Astrocyte (in vitro differentiated cells and primary cell): ENCODE measurements around the gene PDF. TPM values are rescaled to one million over a fixed set of nuclear protein-coding genes. Genes with fewer than 3 reads are reported as not detected.

ENCODE experiments used
- DNase-seq: peaks from one replicate; pipeline ENCODE4 v3.0.0-alpha.2; 2010; ENCODE audit warnings: low read depth
- FAIRE-seq: peaks from 2 replicates; lab custom pipeline; 2011; peaks lifted over from hg19 to GRCh38; lab: Jason Lieb, UNC
- H2AFZ ChIP-seq: 2 replicates; pipeline ENCODE4 v1.6.0; 2012; ENCODE audit warnings: low read depth, low read length, inconsistent platforms
- H3K27ac ChIP-seq: 2 replicates; pipeline ENCODE4 v1.5.1; 2011; ENCODE audit warnings: low read depth, low read length, inconsistent platforms
- H3K27me3 ChIP-seq: 2 replicates; pipeline ENCODE4 v1.6.0; 2011; ENCODE audit warnings: low read length, inconsistent platforms; ENCODE audit not compliant: insufficient read depth
- H3K36me3 ChIP-seq: 2 replicates; pipeline ENCODE4 v1.5.1; 2011; ENCODE audit warnings: low read length, inconsistent platforms; ENCODE audit not compliant: insufficient read depth
- H3K4me1 ChIP-seq: 2 replicates; pipeline ENCODE4 v1.5.1; 2011; ENCODE audit warnings: low read length, inconsistent platforms; ENCODE audit not compliant: insufficient read depth
- H3K4me2 ChIP-seq: 2 replicates; pipeline ENCODE4 v1.6.0; 2012; ENCODE audit warnings: low read length, inconsistent platforms
- H3K4me3 ChIP-seq: 2 replicates; pipeline ENCODE4 v1.5.1; 2011; ENCODE audit warnings: low read depth, mild to moderate bottlenecking, low read length, inconsistent platforms; ENCODE audit not compliant: insufficient read depth
- H3K79me2 ChIP-seq: 2 replicates; pipeline ENCODE4 v1.6.0; 2012; ENCODE audit warnings: mild to moderate bottlenecking, low read length, inconsistent platforms; ENCODE audit not compliant: insufficient read depth
- H3K9ac ChIP-seq: 2 replicates; pipeline ENCODE4 v1.6.0; 2012; ENCODE audit warnings: mild to moderate bottlenecking, low read length, inconsistent platforms
- H3K9me3 ChIP-seq: 2 replicates; pipeline ENCODE4 v1.5.1; 2012; ENCODE audit warnings: low read depth, mild to moderate bottlenecking, low read length, inconsistent platforms; ENCODE audit not compliant: insufficient read depth
- H4K20me1 ChIP-seq: 2 replicates; pipeline ENCODE4 v1.6.0; 2012; ENCODE audit warnings: low read length, inconsistent platforms; ENCODE audit not compliant: insufficient read depth
- H3K27ac Mint-ChIP-seq: one replicate; pipeline ENCODE4 v1.8.0; 2021; ENCODE audit warnings: mild to moderate bottlenecking, mixed read lengths; ENCODE audit not compliant: unreplicated experiment
- H3K27me3 Mint-ChIP-seq: one replicate; pipeline ENCODE4 v1.8.0; 2021; ENCODE audit warnings: low read depth, mixed read lengths; ENCODE audit not compliant: unreplicated experiment
- H3K36me3 Mint-ChIP-seq: one replicate; pipeline ENCODE4 v1.8.0; 2021; ENCODE audit warnings: low read depth, mixed read lengths; ENCODE audit not compliant: unreplicated experiment
- H3K4me1 Mint-ChIP-seq: one replicate; pipeline ENCODE4 v1.8.0; 2021; ENCODE audit warnings: low read depth, mixed read lengths; ENCODE audit not compliant: unreplicated experiment
- H3K4me3 Mint-ChIP-seq: one replicate; pipeline ENCODE4 v1.8.0; 2021; ENCODE audit warnings: mild to moderate bottlenecking, moderate library complexity, mixed read lengths; ENCODE audit not compliant: unreplicated experiment
- H3K9me3 Mint-ChIP-seq: one replicate; pipeline ENCODE4 v1.8.0; 2021; ENCODE audit warnings: mild to moderate bottlenecking, mixed read lengths; ENCODE audit not compliant: unreplicated experiment
- CTCF ChIP-seq: IDR thresholded peaks from 2 replicates; pipeline ENCODE4 v1.5.1; 2011; ENCODE audit warnings: low read depth, mild to moderate bottlenecking, inconsistent platforms, low read length, moderate library complexity; ENCODE audit not compliant: insufficient read depth
- EZH2 ChIP-seq: IDR thresholded peaks from 2 replicates; pipeline ENCODE4 v1.6.1; 2012; ENCODE audit warnings: mild to moderate bottlenecking, low read length, inconsistent platforms; ENCODE audit not compliant: insufficient read depth
- total RNA-seq: library from RNA; stranded (reverse); gene quantifications from 2 replicates; pipeline ENCODE4 v1.2.1, GENCODE V29; 2021

Gene PDF
- total RNA-seq, 1 donor from 2014 or later, result 14.9 TPM

DNA sequence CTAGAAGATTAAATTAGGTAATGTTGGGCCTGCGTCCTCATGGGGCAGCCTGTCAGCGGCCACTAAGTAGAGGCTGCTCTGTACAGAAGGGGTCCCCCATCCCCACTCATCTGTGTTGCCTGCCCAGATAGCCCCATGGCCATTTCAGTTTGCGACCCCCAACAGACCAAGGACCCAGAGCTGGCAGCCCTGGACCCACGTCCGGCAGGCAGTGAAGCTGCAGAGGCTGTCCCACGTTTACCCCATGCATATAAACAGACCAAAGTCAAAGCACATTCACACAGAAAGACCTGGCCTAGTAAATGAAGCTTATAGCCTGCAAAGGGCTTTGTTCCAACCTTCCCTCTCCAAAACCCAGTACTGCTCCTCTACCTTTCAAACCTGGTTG, 4.6 kb downstream of the PDF start:
- no peak overlapping the region for H3K9ac ChIP-seq
- H3K36me3 ChIP-seq, result peaks cover 52% of the 10 kb centered on the region
- Mint-ChIP-seq H3K36me3 (peaks cover 29% of the 10 kb centered on the region), H3K27me3 (no peaks in the 10 kb centered on the region), H3K4me3 (no peak overlapping the region), H3K9me3 (no peaks in the 10 kb centered on the region), H3K4me1 (peaks cover 18% of the 10 kb centered on the region), H3K27ac (no peak overlapping the region)
- no peaks in the 10 kb centered on the region for H3K9me3 ChIP-seq
- peaks cover 23% of the 10 kb centered on the region for H3K4me1 ChIP-seq
- H3K4me3 ChIP-seq, result no peak overlapping the region
- peaks cover 91% of the 10 kb centered on the region for H3K79me2 ChIP-seq
- no peak for TF ChIP-seq CTCF
- no peak for TF ChIP-seq EZH2
- FAIRE-seq (no peak), DNase-seq (no peak)
- no peaks in the 10 kb centered on the region for H3K27me3 ChIP-seq
- H3K4me2 ChIP-seq, result peak overlapping the region; percentile 17
- H3K27ac ChIP-seq, result no peak overlapping the region
- no peak overlapping the region for H2AFZ ChIP-seq
- H4K20me1 ChIP-seq, result peaks cover 83% of the 10 kb centered on the region

- H3K27me3 ChIP-seq, result no peaks in the 10 kb centered on the region
- H3K9me3 ChIP-seq, result no peaks in the 10 kb centered on the region
- no peak overlapping the region for H3K27ac Mint-ChIP-seq
- H3K4me1 Mint-ChIP-seq, result peaks cover 18% of the 10 kb centered on the region
- no peak for FAIRE-seq
- TF ChIP-seq CTCF, result no peak
- no peak for TF ChIP-seq EZH2
- peaks cover 87% of the 10 kb centered on the region for H3K79me2 ChIP-seq
- H3K4me3 ChIP-seq, result no peak overlapping the region
- no peak for DNase-seq
- peaks cover 21% of the 10 kb centered on the region for H3K4me1 ChIP-seq
- H3K4me2 ChIP-seq, result no peak overlapping the region
- peaks cover 55% of the 10 kb centered on the region for H3K36me3 ChIP-seq
- H3K36me3 Mint-ChIP-seq, result peaks cover 30% of the 10 kb centered on the region
- no peak overlapping the region for H3K4me3 Mint-ChIP-seq
- no peaks in the 10 kb centered on the region for H3K27me3 Mint-ChIP-seq
- H3K9me3 Mint-ChIP-seq, result no peaks in the 10 kb centered on the region
- no peak overlapping the region for H3K27ac ChIP-seq
- H2AFZ ChIP-seq, result no peak overlapping the region
- no peak overlapping the region for H3K9ac ChIP-seq
- H4K20me1 ChIP-seq, result peaks cover 88% of the 10 kb centered on the region
Measured at GRCh38 chr16:69324585-69325253, 5.7 kb downstream of the PDF start.

GRCh38 chr16:69324013-69324531, 6.3 kb downstream of the PDF start:
- DNase-seq (no peak), FAIRE-seq (no peak)
- no peak overlapping the region for H3K27ac ChIP-seq
- H3K27me3 ChIP-seq, result no peaks in the 10 kb centered on the region
- peaks cover 81% of the 10 kb centered on the region for H3K79me2 ChIP-seq
- H3K9ac ChIP-seq, result no peak overlapping the region
- Mint-ChIP-seq H3K9me3 (no peaks in the 10 kb centered on the region), H3K27me3 (no peaks in the 10 kb centered on the region), H3K36me3 (peaks cover 27% of the 10 kb centered on the region), H3K4me3 (no peak overlapping the region), H3K27ac (no peak overlapping the region), H3K4me1 (peaks cover 13% of the 10 kb centered on the region)
- peaks cover 88% of the 10 kb centered on the region for H4K20me1 ChIP-seq
- no peaks in the 10 kb centered on the region for H3K9me3 ChIP-seq
- peaks cover 61% of the 10 kb centered on the region for H3K36me3 ChIP-seq
- TF ChIP-seq CTCF (no peak), EZH2 (no peak)
- peaks cover 15% of the 10 kb centered on the region for H3K4me1 ChIP-seq
- no peak overlapping the region for H3K4me3 ChIP-seq
- H2AFZ ChIP-seq, result no peak overlapping the region
- H3K4me2 ChIP-seq, result no peak overlapping the region
